Thyroid gland (tissue), 4 donors: ENCODE data around the gene SPATA17. TPM values are rescaled to one million over a fixed set of nuclear protein-coding genes. Genes with fewer than 3 reads are reported as not detected.

Experiments
- DNase-seq, 2 donors: peaks; one replicate each; pipeline ENCODE4 v3.0.0-alpha.2; 2019
- H3K27ac ChIP-seq, 3 donors: fragments of 200-600 bp; sonication (generic); 1 replicate in 2 of 3; 2 replicates in 1 of 3; pipeline ENCODE4 v1.5.1; 2016 to 2019; ENCODE audit warnings: mild to moderate bottlenecking in 1 of 3, moderate library complexity in 1 of 3
- H3K27me3 ChIP-seq: fragments of 200-600 bp; sonication (generic); one replicate; pipeline ENCODE4 v1.5.1; 2019
- H3K36me3 ChIP-seq, 2 donors: fragments of 200-600 bp; sonication (generic); one replicate each; pipeline ENCODE4 v1.5.1; 2016 to 2019
- H3K4me1 ChIP-seq, 2 donors: fragments of 200-600 bp; sonication (generic); one replicate each; pipeline ENCODE4 v1.5.1; 2017 to 2019
- H3K4me3 ChIP-seq, 3 donors: fragments of 200-600 bp; sonication (generic); replicated peaks in 1 of 3; 1 replicate in 2 of 3; 2 replicates in 1 of 3; pipeline ENCODE4 v1.5.1; 2016; ENCODE audit warnings: mild to moderate bottlenecking in 1 of 3
- H3K9me3 ChIP-seq: fragments of 200-600 bp; sonication (generic); one replicate; pipeline ENCODE4 v1.5.1; 2017
- POLR2A ChIP-seq, 2 donors: fragments of 450-650 bp; IDR thresholded peaks; one replicate each; pipeline ENCODE4 v1.6.1; 2017; ENCODE audit warnings: antibody characterized with exemption in 2 of 2, mild to moderate bottlenecking in 2 of 2, moderate library complexity in 1 of 2
- WGBS, 2 donors: methylation state at CpG; one replicate each; pipeline ENCODE4 v1.1.5; 2017; 5-methylcytosine and 5-hydroxymethylcytosine counted together
- intact Hi-C: fragments of 100-400 bp; cut with DNase I; formaldehyde crosslinking; loops from one replicate; pipeline ENCODE4 v1.15.1; 2023
- total RNA-seq, 4 donors: library from RNA; depleted of rRNA; stranded (reverse); fragments of >200 nt; gene quantifications; one replicate each; pipeline ENCODE4 v1.2.3, GENCODE V29; 2016
- TF ChIP-seq, protein P1 (sequence below), 6 experiments: fragments of 200-600 bp in 3 of 6; fragments of 450-650 bp in 3 of 6; sonication (generic) in 3 of 6; IDR thresholded peaks; one replicate each; pipeline ENCODE4 v1.5.1; 2016 to 2019; ENCODE audit warnings: antibody characterized with exemption in 6 of 6, mild to moderate bottlenecking in 2 of 6, inconsistent platforms in 1 of 6, moderate library complexity in 1 of 6

Gene SPATA17
- total RNA-seq, 4 donors from 2014 or later: 1.2 to 5.8 (median 3.2) TPM

DNA sequence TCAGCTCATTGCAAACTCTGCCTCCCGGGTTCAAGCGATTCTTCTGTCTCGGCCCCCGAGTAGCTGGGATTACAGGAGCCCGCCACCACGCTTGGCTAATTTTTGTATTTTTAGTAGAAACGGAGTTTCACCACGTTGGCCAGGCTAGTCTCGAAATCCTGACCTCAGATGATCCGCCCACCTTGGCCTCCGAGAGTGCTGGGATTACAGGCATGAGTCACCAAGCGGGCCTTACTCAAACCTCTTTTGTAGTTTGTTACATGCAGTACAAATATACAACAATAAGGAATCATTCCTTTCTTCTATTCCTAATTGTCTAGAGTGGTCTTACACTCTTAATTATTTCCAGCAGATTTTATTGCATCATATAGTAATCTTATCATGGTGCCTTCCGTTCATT lies 16.6 kb downstream of the SPATA17 start:
- no peaks in the 10 kb centered on the region for H3K9me3 ChIP-seq
- no peaks in the 10 kb centered on the region for H3K4me1 ChIP-seq
- H3K4me3 ChIP-seq: no peak overlapping the region
- TF ChIP-seq, protein P1, sequence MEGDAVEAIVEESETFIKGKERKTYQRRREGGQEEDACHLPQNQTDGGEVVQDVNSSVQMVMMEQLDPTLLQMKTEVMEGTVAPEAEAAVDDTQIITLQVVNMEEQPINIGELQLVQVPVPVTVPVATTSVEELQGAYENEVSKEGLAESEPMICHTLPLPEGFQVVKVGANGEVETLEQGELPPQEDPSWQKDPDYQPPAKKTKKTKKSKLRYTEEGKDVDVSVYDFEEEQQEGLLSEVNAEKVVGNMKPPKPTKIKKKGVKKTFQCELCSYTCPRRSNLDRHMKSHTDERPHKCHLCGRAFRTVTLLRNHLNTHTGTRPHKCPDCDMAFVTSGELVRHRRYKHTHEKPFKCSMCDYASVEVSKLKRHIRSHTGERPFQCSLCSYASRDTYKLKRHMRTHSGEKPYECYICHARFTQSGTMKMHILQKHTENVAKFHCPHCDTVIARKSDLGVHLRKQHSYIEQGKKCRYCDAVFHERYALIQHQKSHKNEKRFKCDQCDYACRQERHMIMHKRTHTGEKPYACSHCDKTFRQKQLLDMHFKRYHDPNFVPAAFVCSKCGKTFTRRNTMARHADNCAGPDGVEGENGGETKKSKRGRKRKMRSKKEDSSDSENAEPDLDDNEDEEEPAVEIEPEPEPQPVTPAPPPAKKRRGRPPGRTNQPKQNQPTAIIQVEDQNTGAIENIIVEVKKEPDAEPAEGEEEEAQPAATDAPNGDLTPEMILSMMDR (IDR thresholded peaks at IDR 0.05): no peak
- no peak for TF ChIP-seq POLR2A (IDR thresholded peaks at IDR 0.05)
- intact Hi-C loops: no loop called here
- WGBS, 2 donors: 86 to 92% methylated on average over 12 to 13 of the region's 13 CpGs
- no peaks in the 10 kb centered on the region for H3K27me3 ChIP-seq
- no peaks in the 10 kb centered on the region for H3K36me3 ChIP-seq
- no peak for DNase-seq
- no peak overlapping the region for H3K27ac ChIP-seq

DNA sequence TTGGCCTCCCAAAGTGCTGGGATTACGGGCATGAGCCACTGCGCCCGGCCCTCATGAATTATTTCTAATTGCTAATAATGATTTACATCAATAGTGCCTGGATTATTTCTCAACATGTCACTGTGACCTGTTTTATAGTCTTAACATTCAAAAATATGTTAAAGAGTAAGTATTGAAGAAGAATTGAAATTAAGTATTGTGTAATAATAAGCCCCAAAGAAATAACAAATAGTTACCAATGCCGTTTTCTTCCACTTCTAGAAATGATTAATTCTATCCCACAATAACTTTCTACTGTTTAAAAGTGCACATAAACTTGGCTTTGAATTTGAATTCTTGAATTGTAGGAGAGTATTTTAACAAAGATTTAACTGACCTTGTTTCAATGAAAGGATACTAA lies 19.5 kb downstream of the SPATA17 start:
- Histone ChIP-seq H3K4me1 (no peaks in the 10 kb centered on the region), H3K4me3 (no peak overlapping the region), H3K36me3 (no peaks in the 10 kb centered on the region), H3K27me3 (no peaks in the 10 kb centered on the region), H3K27ac (no peak overlapping the region), H3K9me3 (no peaks in the 10 kb centered on the region)
- WGBS, 2 donors: 95 to 98% methylated on average over 4 of the region's 4 CpGs
- intact Hi-C loops: no loop called here
- no peak for DNase-seq
- TF ChIP-seq, protein P1 (IDR thresholded peaks at IDR 0.05): no peak

DNA sequence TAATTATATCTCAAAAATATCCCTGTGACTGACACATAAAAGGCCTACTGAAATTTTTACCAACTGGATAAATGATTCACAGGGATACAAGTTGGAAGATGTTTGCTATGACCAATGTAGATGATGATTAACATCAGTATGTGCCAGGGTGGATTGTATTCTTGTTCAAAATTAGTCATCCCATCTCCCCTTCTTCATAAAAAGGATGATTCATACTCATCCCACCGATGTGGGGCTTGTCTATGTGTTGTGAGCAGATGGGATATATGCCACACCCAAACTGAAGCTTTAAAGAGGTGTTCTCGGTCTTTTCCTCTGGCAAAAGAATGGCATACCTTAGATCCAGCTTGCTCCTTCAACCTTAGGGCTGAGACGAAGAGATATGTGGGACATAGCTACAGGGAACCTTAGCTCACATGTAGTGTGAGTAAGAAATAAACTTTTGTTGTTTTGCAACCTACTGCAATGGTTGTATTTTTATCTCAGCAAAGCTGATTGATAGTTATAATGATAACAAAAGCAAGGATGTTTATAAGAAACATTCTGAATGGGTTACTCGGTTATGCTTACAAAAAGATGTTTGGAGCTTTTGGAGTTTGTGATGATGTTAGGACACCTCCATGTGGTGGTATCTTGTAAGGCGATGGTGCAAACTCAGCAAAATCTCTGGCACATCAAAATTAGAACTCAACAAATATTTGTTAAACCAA lies 29.4 kb downstream of the SPATA17 start:
- TF ChIP-seq, protein P1 (IDR thresholded peaks at IDR 0.05): no peak
- TF ChIP-seq POLR2A (IDR thresholded peaks at IDR 0.05): no peak
- no peaks in the 10 kb centered on the region for H3K27me3 ChIP-seq
- H3K9me3 ChIP-seq: no peaks in the 10 kb centered on the region
- H3K4me3 ChIP-seq: no peak overlapping the region
- no peaks in the 10 kb centered on the region for H3K4me1 ChIP-seq
- DNase-seq: no peak
- no peaks in the 10 kb centered on the region for H3K36me3 ChIP-seq
- no peak overlapping the region for H3K27ac ChIP-seq
- 73 to 78% methylated on average over 5 of the region's 5 CpGs for WGBS, 2 donors
- intact Hi-C loops: no loop called here

DNA sequence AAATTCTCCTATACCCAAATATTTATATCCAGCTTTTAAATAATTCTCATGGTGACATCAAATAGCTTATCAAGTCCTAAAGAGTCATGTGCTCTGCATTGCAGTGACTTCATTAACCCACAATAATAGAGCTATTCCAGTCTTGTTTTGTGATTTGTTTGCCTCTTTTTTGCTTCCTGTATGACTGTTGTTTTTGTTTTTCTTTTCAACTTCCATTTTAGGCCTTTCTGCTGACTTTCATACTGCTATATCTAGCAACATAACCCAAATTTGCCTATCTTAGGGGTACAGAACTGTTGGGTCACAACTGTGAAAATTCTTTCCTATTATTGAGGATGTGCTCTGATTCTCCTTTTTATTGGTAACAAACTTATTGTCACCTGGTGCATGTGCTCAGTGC lies 30.3 kb downstream of the SPATA17 start:
- DNase-seq: no peak
- Histone ChIP-seq H3K4me1 (no peaks in the 10 kb centered on the region), H3K4me3 (no peak overlapping the region), H3K36me3 (no peaks in the 10 kb centered on the region), H3K27me3 (no peaks in the 10 kb centered on the region), H3K9me3 (no peaks in the 10 kb centered on the region), H3K27ac (no peak overlapping the region)
- intact Hi-C loops: no loop called here
- TF ChIP-seq, protein P1 (IDR thresholded peaks at IDR 0.05): no peak
- TF ChIP-seq POLR2A (IDR thresholded peaks at IDR 0.05): no peak

DNA sequence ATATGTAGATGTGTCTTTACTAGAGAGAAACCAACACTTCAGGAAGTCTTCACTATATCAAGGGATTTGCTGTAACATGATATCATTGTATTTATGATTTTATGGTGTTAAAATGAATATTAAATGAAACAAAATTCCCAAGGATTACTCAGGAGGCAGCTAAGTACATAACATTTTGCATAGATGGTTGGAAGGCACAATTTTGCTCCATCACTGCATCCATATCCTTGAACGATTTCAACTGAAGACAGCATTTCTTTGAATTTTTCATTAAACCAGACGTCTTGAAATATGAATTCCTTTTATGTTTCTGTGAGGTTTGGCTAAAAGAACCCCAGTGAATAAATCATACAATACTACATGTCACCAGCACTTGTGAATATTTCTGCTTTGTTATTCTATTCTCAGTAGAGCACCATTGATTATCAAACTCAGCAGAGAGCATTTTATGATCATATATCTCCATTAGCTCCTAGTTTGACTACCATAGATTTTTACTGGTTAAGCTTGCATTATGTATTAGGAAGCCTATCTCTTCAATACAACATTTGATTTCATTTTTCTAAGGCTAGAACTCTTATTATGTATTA lies 37.3 kb downstream of the SPATA17 start:
- TF ChIP-seq, protein P1 (IDR thresholded peaks at IDR 0.05): no peak
- TF ChIP-seq POLR2A (IDR thresholded peaks at IDR 0.05): no peak

More for the DNA sequence above, 37.3 kb downstream of the SPATA17 start:
- no peaks in the 10 kb centered on the region for H3K9me3 ChIP-seq
- H3K4me1 ChIP-seq: no peaks in the 10 kb centered on the region
- H3K36me3 ChIP-seq: no peaks in the 10 kb centered on the region
- no peaks in the 10 kb centered on the region for H3K27me3 ChIP-seq
- no peak overlapping the region for H3K4me3 ChIP-seq
- WGBS, 2 donors: 81% methylated on average over 2 of the region's 2 CpGs
- DNase-seq: no peak
- no peak overlapping the region for H3K27ac ChIP-seq
- intact Hi-C loops: no loop called here
